HFFc6 (cell line): ENCODE measurements around the gene RWDD1. TPM values are rescaled to one million over a fixed set of nuclear protein-coding genes. Genes with fewer than 3 reads are reported as not detected.

Source experiments
- DNase-seq: peaks from one replicate; pipeline ENCODE4 v3.0.0-alpha.2; 2018
- H3K27ac Mint-ChIP-seq: 2 replicates; pipeline ENCODE4 v1.8.0; 2020; ENCODE audit warnings: mild to moderate bottlenecking, mixed read lengths
- H3K27me3 Mint-ChIP-seq: 2 replicates; pipeline ENCODE4 v1.8.0; 2021; ENCODE audit warnings: mild to moderate bottlenecking, moderate library complexity, mixed read lengths; ENCODE audit not compliant: insufficient read depth
- H3K36me3 Mint-ChIP-seq: 2 replicates; pipeline ENCODE4 v1.8.0; 2021; ENCODE audit warnings: low read depth, mixed read lengths
- H3K4me1 Mint-ChIP-seq: 2 replicates; pipeline ENCODE4 v1.8.0; 2020; ENCODE audit warnings: low read depth, mixed read lengths
- H3K4me3 Mint-ChIP-seq: 2 replicates; pipeline ENCODE4 v1.8.0; 2020; ENCODE audit warnings: mild to moderate bottlenecking, moderate library complexity, mixed read lengths
- H3K9me3 Mint-ChIP-seq: 2 replicates; pipeline ENCODE4 v1.8.0; 2020; ENCODE audit warnings: mild to moderate bottlenecking, mixed read lengths
- CTCF ChIP-seq: fragments of 200-600 bp; sonication (generic); IDR thresholded peaks from 2 replicates; pipeline ENCODE4 v1.5.0; 2021; ENCODE audit warnings: antibody characterized with exemption, mild to moderate bottlenecking
- total RNA-seq, 6 experiments: library from RNA; stranded (reverse); fragmentation: NEBNext Ultra II Directional; extraction: Animal tissue kit (Norgen Biotek cat#: 25700); gene quantifications; 2 replicates in 1 of 6; 3 replicates in 5 of 6; pipeline ENCODE4 v1.2.3, GENCODE V29; 2021

The RWDD1 gene
- total RNA-seq, 6 experiments from 2014 or later, result 77.9 to 90.4 (median 86.5) TPM

DNA sequence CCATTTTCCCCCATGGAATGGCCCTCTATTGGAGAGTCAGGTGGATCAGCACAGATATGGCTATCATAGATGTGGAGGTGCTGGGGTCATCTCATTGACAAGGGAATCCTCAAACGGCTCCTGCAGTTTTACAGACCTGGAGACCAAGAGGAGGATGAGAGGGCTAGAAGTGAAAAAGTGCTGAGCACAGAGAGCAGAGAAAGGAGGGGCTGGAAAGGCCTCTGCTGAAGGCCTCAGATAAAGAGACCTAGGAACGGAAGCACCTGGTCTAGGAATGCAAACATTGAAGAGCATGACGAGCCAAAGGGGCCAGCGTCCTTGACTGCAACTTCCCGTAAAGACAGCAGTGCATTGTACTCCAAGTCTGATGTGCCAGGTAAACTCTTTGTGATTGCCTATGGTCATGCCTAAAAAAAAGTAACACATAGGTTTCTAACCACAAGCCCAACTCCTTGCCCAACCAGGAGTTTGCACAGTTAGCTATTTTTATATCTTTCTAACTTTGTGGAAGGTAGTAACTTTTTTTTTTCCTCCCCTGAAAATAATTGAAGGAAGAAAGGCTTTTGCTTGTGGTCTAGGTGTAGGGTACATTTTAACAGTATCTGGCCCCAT, 60.2 kb downstream of the RWDD1 start:
- no peak for TF ChIP-seq CTCF
- no peaks in the 10 kb centered on the region for H3K9me3 Mint-ChIP-seq
- no peak overlapping the region for H3K4me3 Mint-ChIP-seq
- H3K36me3 Mint-ChIP-seq, result peaks cover 16% of the 10 kb centered on the region
- peaks cover 2% of the 10 kb centered on the region; the same call in 1 of the 2 replicates for H3K27me3 Mint-ChIP-seq
- H3K4me1 Mint-ChIP-seq, result no peaks in the 10 kb centered on the region
- no peak overlapping the region for H3K27ac Mint-ChIP-seq
- no peak for DNase-seq

DNA sequence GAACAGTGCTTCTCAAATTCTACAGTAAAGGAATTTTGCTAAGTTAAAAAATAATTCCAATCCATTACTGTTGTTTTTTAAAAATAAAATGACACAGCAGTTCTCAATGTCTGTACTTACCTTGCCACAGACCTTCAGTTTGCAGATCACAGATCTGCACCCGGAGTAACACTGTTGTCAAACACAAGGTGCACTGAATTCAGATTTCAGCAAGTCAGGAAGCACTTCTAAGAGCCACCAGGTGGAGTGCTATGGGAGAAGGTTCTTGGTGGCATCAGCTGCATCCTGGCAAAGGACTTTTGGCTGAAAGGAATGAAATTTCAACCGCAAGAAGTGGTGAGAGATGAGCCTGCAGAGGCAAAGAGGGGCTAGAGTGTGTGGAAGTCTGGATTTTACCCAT, 62.4 kb downstream of the RWDD1 start:
- TF ChIP-seq CTCF, result peak; percentile 40; the same call in 1 of the 2 replicates
- Mint-ChIP-seq H3K27ac (0 out of 2 replicates have a peak overlapping the region, but pooled peaks have one; percentile 5), H3K36me3 (peaks cover 8% of the 10 kb centered on the region), H3K4me1 (no peaks in the 10 kb centered on the region), H3K27me3 (peaks cover 2% of the 10 kb centered on the region; the same call in 1 of the 2 replicates), H3K4me3 (no peak overlapping the region), H3K9me3 (no peaks in the 10 kb centered on the region)
- no peak for DNase-seq

Other genes with a start within 250 kb of the RWDD1 start
- gene DSE, start 200.6 kb upstream of the RWDD1 start, total RNA-seq, result 100 to 1,000 TPM in 3 of 6 experiments, 10 to 100 TPM in 3; 86.7 to 110 (median 94.9) TPM
- gene CALHM6, start 110.1 kb upstream of the RWDD1 start, total RNA-seq, result 1 to 10 TPM in 2 of 6 experiments, under 1 TPM in 2, not detected in 2; 0.31 to 2.1 (median 1.0) TPM
- gene CALHM5, start 59.9 kb upstream of the RWDD1 start, total RNA-seq, result 1 to 10 TPM; 1.9 to 5.6 (median 4.5) TPM
- under 1 TPM; 0.15 to 0.45 (median 0.32) TPM for gene TRAPPC3L, start 25.8 kb upstream of the RWDD1 start, total RNA-seq
- gene CALHM4, start 17.8 kb upstream of the RWDD1 start, total RNA-seq, result under 1 TPM in 3 of 6 experiments, not detected in 3; 0.24 to 0.31 (median 0.27) TPM
- gene RSPH4A, start 45.0 kb downstream of the RWDD1 start, total RNA-seq, result under 1 TPM; 0.07 to 0.37 (median 0.15) TPM
- 10 to 100 TPM in 1 of 6 experiments, 1 to 10 TPM in 5; 7.7 to 10.2 (median 9.0) TPM for gene ZUP1, start 97.3 kb downstream of the RWDD1 start, total RNA-seq
- 1 to 10 TPM; 6.7 to 9.7 (median 8.8) TPM for gene KPNA5, start 109.7 kb downstream of the RWDD1 start, total RNA-seq
- gene FAM162B, start 194.2 kb downstream of the RWDD1 start, total RNA-seq, result 10 to 100 TPM in 1 of 6 experiments, 1 to 10 TPM in 5; 4.5 to 10.9 (median 5.3) TPM